PFSK-1 (cell line): ENCODE data around the gene WWC1.

Source experiments
- FOXP2 ChIP-seq: optimal IDR thresholded peaks from 2 replicates; pipeline ENCODE3; 2011; ENCODE audit warnings: borderline replicate concordance, control low read depth, inconsistent platforms; ENCODE audit not compliant: insufficient read depth; ENCODE audit errors: extremely low read length, extremely low read depth
- POLR2AphosphoS5 ChIP-seq: IDR thresholded peaks from 2 replicates; pipeline ENCODE4 v1.6.1; 2012; ENCODE audit warnings: low read depth, mild to moderate bottlenecking, control low read depth, low read length, moderate library complexity
- REST ChIP-seq, 2 experiments: IDR thresholded peaks; 2 replicates each; pipeline versions ENCODE4 v1.6.1 to v1.8.0; 2011 to 2012; ENCODE audit warnings: low read depth in 2 of 2, low read length in 2 of 2, control low read depth in 1 of 2, inconsistent platforms in 1 of 2, mild to moderate bottlenecking in 1 of 2, moderate library complexity in 1 of 2; ENCODE audit not compliant: insufficient read depth in 1 of 2
- SIN3A ChIP-seq: IDR thresholded peaks from 2 replicates; pipeline ENCODE4 v1.6.1; 2012; ENCODE audit warnings: mild to moderate bottlenecking, low read length, moderate library complexity, borderline replicate concordance; ENCODE audit not compliant: insufficient read depth
- TAF1 ChIP-seq: IDR thresholded peaks from 2 replicates; pipeline ENCODE4 v1.6.1; 2012; ENCODE audit warnings: low read length, control low read depth, borderline replicate concordance; ENCODE audit not compliant: insufficient read depth

The WWC1 gene

DNA sequence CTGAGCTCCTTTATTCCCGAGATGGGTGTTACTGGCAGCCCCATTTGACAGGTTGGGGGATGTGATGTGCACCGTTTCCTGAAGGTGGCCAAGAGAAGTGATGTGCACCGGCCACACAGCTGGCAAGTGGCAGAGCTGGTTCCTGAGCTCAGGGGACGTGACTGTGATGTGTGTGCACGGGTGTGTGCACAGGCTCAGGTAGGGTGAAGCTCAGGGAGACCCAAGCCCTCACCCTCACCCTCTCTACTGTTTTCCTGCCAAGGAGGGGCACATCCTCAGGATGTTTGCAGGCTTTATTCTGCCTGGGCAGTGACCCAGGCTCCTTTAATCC, 56.6 kb downstream of the WWC1 start:
- TF ChIP-seq SIN3A = no peak
- TF ChIP-seq POLR2AphosphoS5 = no peak
- no peak for TF ChIP-seq FOXP2
- TF ChIP-seq REST (IDR thresholded peaks at IDR 0.05; ENCODE audit: insufficient read depth in 1 of 2, low read depth in 2 of 2, low read length in 2 of 2) = no peak
- TF ChIP-seq TAF1 = no peak

GRCh38 chr5:168350315-168350714, 58.9 kb downstream of the WWC1 start:
- no peak for TF ChIP-seq REST (IDR thresholded peaks at IDR 0.05; ENCODE audit: insufficient read depth in 1 of 2, low read depth in 2 of 2, low read length in 2 of 2)
- TF ChIP-seq FOXP2 = no peak
- TF ChIP-seq POLR2AphosphoS5 = no peak
- TF ChIP-seq TAF1 = no peak
- no peak for TF ChIP-seq SIN3A

- no peak for TF ChIP-seq TAF1
- TF ChIP-seq FOXP2 = no peak
- TF ChIP-seq SIN3A = no peak
- no peak for TF ChIP-seq POLR2AphosphoS5
- TF ChIP-seq REST (IDR thresholded peaks at IDR 0.05; ENCODE audit: insufficient read depth in 1 of 2, low read depth in 2 of 2, low read length in 2 of 2) = no peak
Observed at GRCh38 chr5:168353216-168353957, 61.9 kb downstream of the WWC1 start.

DNA sequence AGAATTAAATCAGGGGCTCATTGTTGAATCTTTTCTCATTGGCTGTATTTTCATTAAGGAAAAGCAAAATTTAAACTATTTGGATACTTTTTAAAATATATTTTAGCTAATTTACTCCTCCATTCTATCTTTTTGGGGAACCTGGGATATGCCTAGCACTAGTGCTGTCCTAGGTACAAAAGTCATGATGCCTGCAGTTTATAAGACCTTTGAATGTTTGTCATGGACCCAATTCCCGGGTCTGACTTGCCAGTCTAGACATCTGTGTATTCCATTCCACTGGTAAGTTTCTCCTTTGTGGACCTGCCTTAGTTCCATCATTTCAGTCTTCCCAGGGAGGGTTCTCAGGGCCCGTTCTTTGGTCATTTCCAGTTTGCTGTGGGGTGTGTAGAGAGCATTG, 63.0 kb downstream of the WWC1 start:
- no peak for TF ChIP-seq POLR2AphosphoS5
- TF ChIP-seq TAF1 = no peak
- TF ChIP-seq FOXP2 = no peak

DNA sequence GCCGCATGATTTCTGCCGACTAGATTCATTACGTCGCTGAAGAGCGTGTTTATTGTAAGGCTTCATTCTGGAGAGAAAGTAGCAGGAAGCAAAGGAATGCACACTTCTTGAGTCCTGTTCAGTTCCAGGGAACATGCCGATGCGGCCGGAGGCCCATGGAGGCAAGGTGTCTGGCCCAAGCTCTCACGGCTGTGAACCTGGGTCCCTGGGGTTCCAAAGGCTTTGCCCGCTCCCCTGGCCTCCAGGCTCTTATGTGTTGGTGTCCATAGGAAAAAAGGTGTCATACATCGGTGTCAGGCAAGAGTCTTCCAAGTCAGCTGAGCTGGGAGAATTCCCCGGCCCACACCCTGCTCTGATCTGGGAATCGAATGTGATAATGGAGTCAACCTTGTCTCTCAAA, 64.7 kb downstream of the WWC1 start:
- TF ChIP-seq SIN3A (no peak), TAF1 (no peak), FOXP2 (no peak), POLR2AphosphoS5 (no peak), REST (IDR thresholded peaks at IDR 0.05; ENCODE audit: insufficient read depth in 1 of 2, low read depth in 2 of 2, low read length in 2 of 2) (no peak)
